ENCODE measurements around the gene CLDN18. TPM values are rescaled to one million over a fixed set of nuclear protein-coding genes. Genes with fewer than 3 reads are reported as not detected.

The CLDN18 gene
- total and polyA plus RNA-seq, 4 donors: 0.06 TPM; not detected in 3

DNA sequence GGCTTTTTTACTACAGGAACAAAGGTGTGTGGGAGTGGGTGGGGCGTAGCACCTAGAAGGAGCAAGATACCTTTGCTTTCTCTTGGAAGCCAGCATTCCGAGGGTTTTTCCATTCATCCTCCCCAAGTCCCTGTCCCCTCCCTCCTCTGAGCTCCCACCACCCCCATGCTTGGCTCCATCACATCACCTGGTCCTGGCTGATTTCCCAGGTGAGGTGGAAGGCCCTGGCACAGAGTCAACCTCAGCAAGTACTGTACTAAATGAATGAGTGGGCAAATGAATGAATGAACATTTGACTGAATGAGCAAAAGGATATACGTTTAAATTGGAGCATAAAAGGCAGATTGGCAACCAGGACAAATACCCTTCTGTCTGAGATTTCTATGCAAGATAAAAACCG lies 60.0 kb downstream of the CLDN18 start:
- Histone ChIP-seq H3K27me3 (ENCODE audit: control insufficient read depth in 4 of 4, insufficient read depth in 4 of 4, low read length in 3 of 4) (no peaks in the 10 kb centered on the region), H3K4me3 (ENCODE audit: low read depth in 1 of 3, low read length in 3 of 3) (no peak overlapping the region), H3K27ac (ENCODE audit: low read depth in 1 of 2, low read length in 2 of 2) (no peak overlapping the region), H3K36me3 (ENCODE audit: control insufficient read depth in 4 of 4, insufficient read depth in 3 of 4, low read depth in 1 of 4, low read length in 3 of 4) (no peaks in the 10 kb centered on the region), H3K9ac (ENCODE audit: low read depth in 1 of 2, low read length in 2 of 2) (no peak overlapping the region), H3K9me3 (ENCODE audit: control insufficient read depth in 4 of 4, low read length in 3 of 4) (no peaks in the 10 kb centered on the region), H3K4me1 (ENCODE audit: control insufficient read depth in 4 of 4, insufficient read depth in 4 of 4, low read length in 3 of 4) (no peaks in the 10 kb centered on the region)
- DNase-seq (ENCODE audit: low spot score): no peak
- WGBS: 88% methylated on average over 4 of the region's 4 CpGs
- TF ChIP-seq, protein P1, sequence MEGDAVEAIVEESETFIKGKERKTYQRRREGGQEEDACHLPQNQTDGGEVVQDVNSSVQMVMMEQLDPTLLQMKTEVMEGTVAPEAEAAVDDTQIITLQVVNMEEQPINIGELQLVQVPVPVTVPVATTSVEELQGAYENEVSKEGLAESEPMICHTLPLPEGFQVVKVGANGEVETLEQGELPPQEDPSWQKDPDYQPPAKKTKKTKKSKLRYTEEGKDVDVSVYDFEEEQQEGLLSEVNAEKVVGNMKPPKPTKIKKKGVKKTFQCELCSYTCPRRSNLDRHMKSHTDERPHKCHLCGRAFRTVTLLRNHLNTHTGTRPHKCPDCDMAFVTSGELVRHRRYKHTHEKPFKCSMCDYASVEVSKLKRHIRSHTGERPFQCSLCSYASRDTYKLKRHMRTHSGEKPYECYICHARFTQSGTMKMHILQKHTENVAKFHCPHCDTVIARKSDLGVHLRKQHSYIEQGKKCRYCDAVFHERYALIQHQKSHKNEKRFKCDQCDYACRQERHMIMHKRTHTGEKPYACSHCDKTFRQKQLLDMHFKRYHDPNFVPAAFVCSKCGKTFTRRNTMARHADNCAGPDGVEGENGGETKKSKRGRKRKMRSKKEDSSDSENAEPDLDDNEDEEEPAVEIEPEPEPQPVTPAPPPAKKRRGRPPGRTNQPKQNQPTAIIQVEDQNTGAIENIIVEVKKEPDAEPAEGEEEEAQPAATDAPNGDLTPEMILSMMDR (IDR thresholded peaks at IDR 0.05; ENCODE audit: low read depth, low read length, missing input control): no peak

DNA sequence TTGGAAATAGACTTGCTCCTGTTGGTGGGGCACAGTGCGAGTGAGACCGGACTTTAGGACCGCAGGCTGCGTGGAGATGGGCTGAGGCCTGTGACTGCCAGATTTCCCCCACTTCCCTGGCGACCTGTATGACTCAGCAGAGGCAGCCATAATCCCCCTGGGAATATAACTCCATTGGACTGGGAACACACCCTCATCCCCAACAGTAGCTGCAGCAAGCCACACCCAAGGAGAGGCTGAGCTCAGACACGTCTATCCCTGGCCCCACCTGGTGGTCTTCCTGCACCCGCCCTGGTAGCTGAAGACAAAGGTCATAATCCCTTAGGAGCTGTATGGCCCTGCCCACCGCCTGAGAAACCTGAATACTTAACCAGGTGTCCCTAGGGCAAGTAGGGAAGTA lies 62.8 kb downstream of the CLDN18 start:
- no peak for TF ChIP-seq SP1 (IDR thresholded peaks at IDR 0.05)
- Histone ChIP-seq H3K9me3 (ENCODE audit: control insufficient read depth in 4 of 4, low read length in 3 of 4) (no peaks in the 10 kb centered on the region), H3K4me3 (ENCODE audit: low read depth in 1 of 3, low read length in 3 of 3) (no peak overlapping the region), H3K4me1 (ENCODE audit: control insufficient read depth in 4 of 4, insufficient read depth in 4 of 4, low read length in 3 of 4) (no peaks in the 10 kb centered on the region), H3K36me3 (ENCODE audit: control insufficient read depth in 4 of 4, insufficient read depth in 3 of 4, low read depth in 1 of 4, low read length in 3 of 4) (no peaks in the 10 kb centered on the region), H3K27ac (ENCODE audit: low read depth in 1 of 2, low read length in 2 of 2) (no peak overlapping the region), H3K27me3 (ENCODE audit: control insufficient read depth in 4 of 4, insufficient read depth in 4 of 4, low read length in 3 of 4) (peaks cover 0 to 4% (median 0%) of the 10 kb centered on the region in 4 donors), H3K9ac (ENCODE audit: low read depth in 1 of 2, low read length in 2 of 2) (no peak overlapping the region)
- DNase-seq (ENCODE audit: low spot score): no peak
- WGBS: 93% methylated on average over 8 of the region's 8 CpGs

DNA sequence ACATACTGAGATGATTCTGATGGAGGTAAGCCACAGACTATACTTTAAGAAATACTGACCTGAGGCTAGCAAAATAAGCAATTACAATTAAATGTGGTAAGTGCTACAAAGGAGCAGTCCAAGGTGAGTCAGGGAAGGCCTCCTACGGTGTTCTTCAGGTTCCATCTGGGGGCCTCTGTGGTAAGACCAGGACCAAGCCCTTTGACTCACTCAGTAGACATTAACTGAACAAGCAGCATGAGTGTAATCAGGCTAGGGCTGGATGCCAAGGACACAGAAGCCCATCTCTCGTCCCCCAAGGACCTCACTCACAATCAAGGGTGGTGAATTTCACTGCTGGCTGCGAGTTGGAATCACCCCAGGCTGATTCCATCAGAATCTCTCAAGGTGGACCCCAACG lies 68.1 kb downstream of the CLDN18 start:
- no peak for DNase-seq (ENCODE audit: low spot score)
- Histone ChIP-seq H3K27me3 (ENCODE audit: control insufficient read depth in 4 of 4, insufficient read depth in 4 of 4, low read length in 3 of 4) (peaks cover 0 to 10% (median 0%) of the 10 kb centered on the region in 4 donors), H3K36me3 (ENCODE audit: control insufficient read depth in 4 of 4, insufficient read depth in 3 of 4, low read depth in 1 of 4, low read length in 3 of 4) (no peaks in the 10 kb centered on the region), H3K9ac (ENCODE audit: low read depth in 1 of 2, low read length in 2 of 2) (no peak overlapping the region), H3K4me3 (ENCODE audit: low read depth in 1 of 3, low read length in 3 of 3) (no peak overlapping the region), H3K4me1 (ENCODE audit: control insufficient read depth in 4 of 4, insufficient read depth in 4 of 4, low read length in 3 of 4) (no peaks in the 10 kb centered on the region), H3K9me3 (ENCODE audit: control insufficient read depth in 4 of 4, low read length in 3 of 4) (no peaks in the 10 kb centered on the region), H3K27ac (ENCODE audit: low read depth in 1 of 2, low read length in 2 of 2) (no peak overlapping the region)
- WGBS: 88% methylated on average over 4 of the region's 4 CpGs
- TF ChIP-seq, protein P2, sequence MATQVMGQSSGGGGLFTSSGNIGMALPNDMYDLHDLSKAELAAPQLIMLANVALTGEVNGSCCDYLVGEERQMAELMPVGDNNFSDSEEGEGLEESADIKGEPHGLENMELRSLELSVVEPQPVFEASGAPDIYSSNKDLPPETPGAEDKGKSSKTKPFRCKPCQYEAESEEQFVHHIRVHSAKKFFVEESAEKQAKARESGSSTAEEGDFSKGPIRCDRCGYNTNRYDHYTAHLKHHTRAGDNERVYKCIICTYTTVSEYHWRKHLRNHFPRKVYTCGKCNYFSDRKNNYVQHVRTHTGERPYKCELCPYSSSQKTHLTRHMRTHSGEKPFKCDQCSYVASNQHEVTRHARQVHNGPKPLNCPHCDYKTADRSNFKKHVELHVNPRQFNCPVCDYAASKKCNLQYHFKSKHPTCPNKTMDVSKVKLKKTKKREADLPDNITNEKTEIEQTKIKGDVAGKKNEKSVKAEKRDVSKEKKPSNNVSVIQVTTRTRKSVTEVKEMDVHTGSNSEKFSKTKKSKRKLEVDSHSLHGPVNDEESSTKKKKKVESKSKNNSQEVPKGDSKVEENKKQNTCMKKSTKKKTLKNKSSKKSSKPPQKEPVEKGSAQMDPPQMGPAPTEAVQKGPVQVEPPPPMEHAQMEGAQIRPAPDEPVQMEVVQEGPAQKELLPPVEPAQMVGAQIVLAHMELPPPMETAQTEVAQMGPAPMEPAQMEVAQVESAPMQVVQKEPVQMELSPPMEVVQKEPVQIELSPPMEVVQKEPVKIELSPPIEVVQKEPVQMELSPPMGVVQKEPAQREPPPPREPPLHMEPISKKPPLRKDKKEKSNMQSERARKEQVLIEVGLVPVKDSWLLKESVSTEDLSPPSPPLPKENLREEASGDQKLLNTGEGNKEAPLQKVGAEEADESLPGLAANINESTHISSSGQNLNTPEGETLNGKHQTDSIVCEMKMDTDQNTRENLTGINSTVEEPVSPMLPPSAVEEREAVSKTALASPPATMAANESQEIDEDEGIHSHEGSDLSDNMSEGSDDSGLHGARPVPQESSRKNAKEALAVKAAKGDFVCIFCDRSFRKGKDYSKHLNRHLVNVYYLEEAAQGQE (IDR thresholded peaks at IDR 0.05): no peak
- no peak for TF ChIP-seq SP1 (IDR thresholded peaks at IDR 0.05)
- no peak for TF ChIP-seq HNF4G (IDR thresholded peaks at IDR 0.05)
- TF ChIP-seq, protein P3, sequence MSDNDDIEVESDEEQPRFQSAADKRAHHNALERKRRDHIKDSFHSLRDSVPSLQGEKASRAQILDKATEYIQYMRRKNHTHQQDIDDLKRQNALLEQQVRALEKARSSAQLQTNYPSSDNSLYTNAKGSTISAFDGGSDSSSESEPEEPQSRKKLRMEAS (IDR thresholded peaks at IDR 0.05): no peak
- TF ChIP-seq GABPA (IDR thresholded peaks at IDR 0.05 in 1 of 2, conservative IDR thresholded peaks at IDR 0.05 in 1 of 2): no peak
- no peak for TF ChIP-seq RXRA (IDR thresholded peaks at IDR 0.05)
- TF ChIP-seq, protein P4, sequence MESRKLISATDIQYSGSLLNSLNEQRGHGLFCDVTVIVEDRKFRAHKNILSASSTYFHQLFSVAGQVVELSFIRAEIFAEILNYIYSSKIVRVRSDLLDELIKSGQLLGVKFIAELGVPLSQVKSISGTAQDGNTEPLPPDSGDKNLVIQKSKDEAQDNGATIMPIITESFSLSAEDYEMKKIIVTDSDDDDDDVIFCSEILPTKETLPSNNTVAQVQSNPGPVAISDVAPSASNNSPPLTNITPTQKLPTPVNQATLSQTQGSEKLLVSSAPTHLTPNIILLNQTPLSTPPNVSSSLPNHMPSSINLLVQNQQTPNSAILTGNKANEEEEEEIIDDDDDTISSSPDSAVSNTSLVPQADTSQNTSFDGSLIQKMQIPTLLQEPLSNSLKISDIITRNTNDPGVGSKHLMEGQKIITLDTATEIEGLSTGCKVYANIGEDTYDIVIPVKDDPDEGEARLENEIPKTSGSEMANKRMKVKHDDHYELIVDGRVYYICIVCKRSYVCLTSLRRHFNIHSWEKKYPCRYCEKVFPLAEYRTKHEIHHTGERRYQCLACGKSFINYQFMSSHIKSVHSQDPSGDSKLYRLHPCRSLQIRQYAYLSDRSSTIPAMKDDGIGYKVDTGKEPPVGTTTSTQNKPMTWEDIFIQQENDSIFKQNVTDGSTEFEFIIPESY (IDR thresholded peaks at IDR 0.05): no peak
- TF ChIP-seq JUND (IDR thresholded peaks at IDR 0.05): no peak
- TF ChIP-seq, protein P5, sequence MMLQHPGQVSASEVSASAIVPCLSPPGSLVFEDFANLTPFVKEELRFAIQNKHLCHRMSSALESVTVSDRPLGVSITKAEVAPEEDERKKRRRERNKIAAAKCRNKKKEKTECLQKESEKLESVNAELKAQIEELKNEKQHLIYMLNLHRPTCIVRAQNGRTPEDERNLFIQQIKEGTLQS (IDR thresholded peaks at IDR 0.05): no peak
- TF ChIP-seq FOXA1 (IDR thresholded peaks at IDR 0.05): no peak
- no peak for TF ChIP-seq YY1 (IDR thresholded peaks at IDR 0.05)
- TF ChIP-seq HNF4A (conservative IDR thresholded peaks at IDR 0.05): no peak
- TF ChIP-seq NR2F2 (IDR thresholded peaks at IDR 0.05): no peak
- TF ChIP-seq EGR1 (IDR thresholded peaks at IDR 0.05; ENCODE audit: low read depth in 2 of 2): no peak
- no peak for TF ChIP-seq TAF1 (conservative IDR thresholded peaks at IDR 0.05)

Data from liver (tissue), 9 donors.